Activated gamma-delta T cell treated with anti-CD3 and anti-CD28 coated beads, Interleukin-2, amount 50 U/mL, for 16 hours (primary cell): ENCODE results near the gene NUAK2.
"Not testable (repeated sequence)": the region's sequence is repeated elsewhere in the genome, so short reads cannot be mapped to it uniquely, and the experiment has no call there.

Source experiments
- DNase-seq: peaks from one replicate; pipeline ENCODE4 v3.0.0-alpha.2; 2020; ENCODE audit warnings: low read depth

Gene NUAK2

DNA sequence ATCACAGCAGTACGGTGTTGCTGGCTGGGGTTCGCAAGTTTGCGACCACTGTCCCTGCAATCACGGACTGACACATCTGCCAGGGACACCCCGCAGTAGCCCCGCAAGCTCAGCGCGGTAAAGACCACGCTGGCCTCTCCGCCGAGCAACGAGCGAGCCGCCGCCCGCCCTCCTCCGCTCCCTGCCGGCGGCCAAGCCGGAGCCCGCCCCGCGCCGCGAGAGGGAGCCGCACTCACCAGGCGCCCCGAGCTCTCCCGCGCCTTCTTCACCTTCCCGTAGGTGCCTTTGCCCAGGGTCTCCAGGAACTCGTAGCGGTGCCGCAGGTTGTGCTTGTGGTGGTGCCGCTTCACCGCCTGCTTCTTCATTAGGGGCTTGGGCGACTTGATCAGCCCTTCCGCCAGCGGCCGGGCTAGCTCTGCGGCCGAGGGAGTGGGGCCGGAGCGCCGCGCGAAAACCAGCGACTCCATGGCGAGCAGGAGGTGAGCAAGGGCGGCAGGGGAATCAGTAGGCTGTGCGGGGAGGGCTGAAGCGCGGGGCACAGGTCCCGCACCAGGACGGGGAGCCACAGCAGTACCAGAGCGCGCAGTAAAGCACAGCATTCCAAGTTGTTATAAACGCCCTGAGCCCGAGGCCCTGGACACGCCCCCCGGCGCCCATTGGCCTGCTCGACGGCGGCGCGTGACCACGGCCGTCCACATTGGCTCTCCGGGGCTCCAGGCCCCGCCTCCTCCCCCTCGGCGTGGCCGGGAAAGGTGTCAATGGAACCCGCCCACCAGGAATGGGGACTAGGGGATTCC, at the start of gene NUAK2:
TSS of gene NUAK2 (minus strand) at position 584 of the 797 bp plus-strand sequence. CDS start at position 467, 117 bp downstream.
- DNase-seq: peak; percentile 65

DNA sequence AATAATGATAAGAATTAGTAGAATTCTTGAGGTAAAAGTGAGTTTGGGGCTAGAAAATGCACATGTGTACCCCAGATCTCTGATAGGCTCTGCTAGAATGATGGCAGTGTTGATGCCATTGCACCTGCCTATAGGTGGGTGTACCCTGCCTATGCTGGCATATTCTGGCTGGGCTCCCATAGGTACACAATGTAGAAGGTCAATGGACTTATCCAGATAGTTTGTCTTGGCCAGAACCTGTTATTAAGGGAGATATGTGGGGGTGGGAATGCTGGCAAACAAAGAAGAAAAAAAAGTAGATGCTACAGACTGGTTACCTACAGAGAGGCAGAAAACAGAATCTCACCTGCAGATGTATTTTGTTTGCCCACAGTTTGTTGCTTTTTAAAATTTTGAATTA, 49.2 kb upstream of the NUAK2 start:
- no peak for DNase-seq

DNA sequence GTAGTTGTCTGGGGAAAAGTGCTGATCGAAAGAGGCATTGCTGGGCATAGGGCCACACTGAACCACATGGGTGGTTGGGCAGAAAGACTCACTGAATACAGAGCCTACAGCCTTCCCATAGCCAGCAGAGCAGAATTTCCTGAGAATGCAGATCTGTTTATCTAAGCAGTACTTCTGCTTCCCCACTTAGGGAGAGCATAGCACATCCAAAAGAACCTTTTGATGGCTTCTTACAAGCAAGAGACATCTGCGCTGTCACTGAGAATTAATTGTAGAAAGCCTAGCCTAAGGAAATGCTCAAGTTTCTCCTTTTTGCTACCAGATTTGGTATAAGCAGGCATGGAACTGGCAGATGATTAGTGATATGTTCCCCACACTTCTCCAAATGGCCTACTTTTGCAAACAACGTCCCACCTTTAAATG, 48.2 kb upstream of the NUAK2 start:
- no peak for DNase-seq

DNA sequence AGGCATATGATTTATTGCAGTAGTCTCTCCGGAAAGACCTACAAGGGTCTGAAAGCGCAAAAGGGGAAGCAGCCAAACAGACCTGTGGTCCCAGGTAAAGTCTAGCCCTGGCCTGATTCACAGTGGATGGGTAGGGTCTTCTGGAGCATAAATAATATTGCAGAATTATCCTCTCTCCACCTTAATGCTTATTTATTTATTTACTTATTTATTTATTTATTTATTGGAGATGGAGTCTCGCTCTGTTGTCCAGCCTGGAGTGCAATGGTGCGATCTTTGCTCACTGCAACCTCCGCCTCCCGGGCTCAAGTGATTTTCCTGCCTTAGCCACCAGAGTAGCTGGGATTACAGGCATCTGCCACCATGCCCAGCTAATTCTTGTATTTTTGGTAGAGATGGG, 46.9 kb upstream of the NUAK2 start:
- no peak for DNase-seq

DNA sequence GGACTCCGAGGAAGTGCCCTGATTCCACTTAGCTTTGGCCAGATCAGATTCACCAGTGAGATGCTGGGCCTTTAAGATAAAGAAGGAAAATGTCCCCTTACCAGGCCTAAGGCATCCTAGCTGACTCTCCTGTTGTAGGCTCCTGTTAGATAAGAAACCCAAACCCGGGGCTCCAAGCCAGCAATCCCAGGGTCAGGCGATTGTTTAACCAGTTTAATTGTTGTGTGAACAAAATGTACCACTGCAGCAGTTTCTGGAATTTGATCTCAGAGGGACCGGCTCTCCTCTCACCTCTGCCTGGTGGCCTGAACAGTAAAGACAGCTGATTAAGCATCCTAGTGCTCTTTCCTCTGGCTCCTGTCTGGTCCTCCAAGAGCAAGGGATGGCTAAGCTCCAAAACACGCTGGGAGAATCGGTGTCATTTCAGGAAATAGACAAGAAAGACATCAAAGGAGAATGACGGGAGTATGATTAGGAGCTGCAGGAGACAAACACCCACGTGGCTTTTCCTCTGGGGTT, 44.5 kb upstream of the NUAK2 start:
- DNase-seq: no peak

DNA sequence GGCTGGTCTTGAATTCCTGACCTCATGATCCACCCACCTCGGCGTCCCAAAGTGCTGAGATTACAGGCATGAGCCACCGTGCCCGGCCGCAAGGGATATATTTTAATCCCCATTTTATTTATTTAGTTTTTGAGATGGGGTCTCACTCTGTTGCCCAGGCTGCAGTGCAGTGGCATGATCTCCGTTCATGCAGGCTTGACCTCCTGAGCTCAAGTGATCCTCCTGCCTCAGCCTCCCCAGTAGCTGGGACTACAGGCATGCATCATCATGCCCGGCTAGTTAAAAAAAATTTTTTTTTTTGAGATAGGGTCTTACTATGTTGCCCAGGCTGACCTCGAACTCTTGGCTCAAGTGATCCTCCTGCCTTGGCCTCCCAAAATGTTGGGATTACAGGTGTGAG, 43.5 kb upstream of the NUAK2 start:
- DNase-seq: not testable (repeated sequence)

DNA sequence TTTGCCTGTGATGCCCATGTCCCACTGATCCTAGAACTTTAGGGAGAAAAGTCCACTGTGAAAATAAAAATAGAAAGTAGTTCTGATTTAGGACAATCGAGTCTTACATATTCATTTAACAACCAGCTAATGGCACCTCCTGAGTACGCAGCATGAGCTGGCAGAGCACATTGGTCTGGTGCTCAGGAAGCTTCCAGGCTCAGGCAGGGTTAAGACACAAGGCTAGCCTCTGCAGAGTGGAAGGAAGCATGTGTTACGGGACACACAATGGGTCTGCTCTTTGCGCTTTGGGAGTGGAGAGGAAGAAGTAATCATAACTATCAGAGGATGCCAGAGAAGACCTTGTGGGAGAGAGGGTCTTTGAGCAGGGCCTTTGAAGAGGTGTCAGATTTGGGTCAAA, 39.3 kb upstream of the NUAK2 start:
- no peak for DNase-seq

DNA sequence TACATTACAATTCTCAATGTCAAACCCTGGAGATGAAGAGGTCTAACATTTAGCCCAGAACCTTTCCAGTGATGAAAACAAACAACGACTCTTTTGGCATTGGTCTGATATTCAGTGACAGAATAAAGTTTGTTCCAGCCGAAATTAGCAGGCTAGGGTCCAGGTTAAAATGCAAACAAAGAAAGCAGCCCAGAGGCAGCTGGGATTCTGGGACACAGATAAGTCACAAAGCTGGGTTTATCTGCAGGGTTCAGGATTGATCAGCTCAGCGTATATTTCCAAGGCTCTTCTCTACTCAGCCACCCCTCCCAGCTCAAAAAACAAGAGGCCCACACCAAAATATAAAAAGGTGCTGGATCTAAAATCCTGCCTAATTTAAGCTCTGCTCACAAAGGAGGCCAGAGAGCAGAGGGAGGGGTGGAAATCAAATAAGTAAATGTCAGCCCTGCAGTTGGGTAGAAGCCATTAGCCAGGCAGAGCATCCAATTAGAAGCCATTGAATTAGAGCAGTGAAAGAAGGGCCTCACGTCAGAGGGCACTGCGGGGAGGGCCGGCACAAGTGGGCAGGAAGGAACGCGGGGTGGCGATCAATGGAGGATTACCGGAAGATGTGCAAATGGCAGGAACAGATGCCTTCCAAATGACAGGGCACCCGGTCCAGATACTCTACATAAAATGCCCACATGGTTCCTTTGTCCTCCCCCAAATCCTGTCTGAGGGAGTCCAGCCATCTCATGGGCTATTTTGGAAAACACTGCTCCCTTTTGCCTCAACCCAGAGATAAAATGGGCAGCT, 38.4 kb upstream of the NUAK2 start:
- no peak for DNase-seq

DNA sequence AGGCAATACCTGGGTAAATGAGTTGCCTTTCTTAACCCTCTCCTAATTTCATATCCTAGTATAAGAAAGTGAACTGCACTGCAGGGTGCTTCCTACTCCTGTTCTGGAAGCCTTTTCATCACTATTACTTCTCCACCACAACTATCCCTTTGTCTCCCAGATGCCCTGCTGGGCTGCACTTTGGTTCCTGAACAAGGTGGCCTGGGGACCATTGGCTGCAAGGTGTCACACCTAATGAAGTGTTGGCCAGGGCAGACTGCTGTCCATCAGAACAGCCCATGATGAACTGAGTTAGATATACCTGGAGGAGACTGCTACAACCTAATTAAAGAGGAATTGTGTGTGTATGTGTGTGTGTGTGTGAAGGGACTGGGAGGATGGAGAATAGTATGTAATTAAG, 37.0 kb upstream of the NUAK2 start:
- DNase-seq: no peak

DNA sequence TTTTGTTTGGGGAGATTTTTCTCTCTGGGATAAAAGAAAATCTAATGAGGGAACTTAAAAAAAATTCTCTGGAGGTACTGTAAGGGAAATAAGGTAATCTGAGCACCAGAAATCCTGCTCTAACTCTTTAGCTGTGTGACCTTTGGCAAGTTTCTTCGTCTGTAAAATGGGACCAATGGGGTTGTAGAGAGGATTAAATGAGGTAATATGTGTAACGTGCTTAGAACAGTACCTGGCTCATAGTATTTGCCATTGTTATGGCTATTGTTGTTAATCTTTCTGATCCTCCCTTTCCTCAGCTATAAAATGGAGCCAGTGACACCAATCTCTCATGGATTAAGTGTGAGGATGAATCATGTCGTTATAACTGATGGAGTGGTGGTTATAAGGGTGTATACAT, 36.0 kb upstream of the NUAK2 start:
- DNase-seq: no peak

DNA sequence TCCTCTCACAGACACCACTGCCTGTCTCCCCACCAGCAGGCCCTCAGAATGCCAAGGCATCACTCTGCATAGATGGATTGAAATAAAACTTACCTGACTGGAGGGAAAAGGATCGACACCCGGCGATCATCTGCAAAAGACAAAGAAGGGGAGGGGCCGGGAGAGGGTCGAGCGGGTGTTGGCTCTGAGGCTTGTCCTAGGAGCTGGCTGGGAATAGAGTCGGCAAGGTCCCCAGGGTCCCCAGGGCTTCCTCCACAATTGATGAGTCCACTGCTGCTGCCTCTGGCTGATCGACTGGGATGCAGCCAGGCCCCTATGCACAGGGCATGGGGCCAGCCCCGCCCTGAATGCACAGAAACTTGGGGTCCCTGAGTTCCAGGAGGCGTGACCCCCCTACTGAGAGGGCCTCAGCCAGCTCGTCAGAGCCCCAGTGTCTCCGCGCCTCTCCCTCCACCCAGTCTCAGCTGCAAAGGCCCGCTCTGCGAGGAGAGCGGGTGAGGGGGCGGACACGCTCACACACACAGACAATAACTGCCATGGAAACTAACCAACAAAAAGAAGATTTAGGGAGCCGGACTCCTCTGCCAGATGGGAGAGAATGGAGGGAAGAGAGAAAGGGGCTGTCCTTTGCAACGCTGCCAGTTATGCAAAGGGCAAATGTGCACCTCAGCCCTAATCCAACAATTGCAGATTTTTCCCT, 35.0 kb upstream of the NUAK2 start, which contains the start of gene KLHDC8A:
TSS of gene KLHDC8A (minus strand) at position 483 of the 700 bp plus-strand sequence. CDS start 13,318 bp downstream, outside the sequence.
- no peak for DNase-seq

DNA sequence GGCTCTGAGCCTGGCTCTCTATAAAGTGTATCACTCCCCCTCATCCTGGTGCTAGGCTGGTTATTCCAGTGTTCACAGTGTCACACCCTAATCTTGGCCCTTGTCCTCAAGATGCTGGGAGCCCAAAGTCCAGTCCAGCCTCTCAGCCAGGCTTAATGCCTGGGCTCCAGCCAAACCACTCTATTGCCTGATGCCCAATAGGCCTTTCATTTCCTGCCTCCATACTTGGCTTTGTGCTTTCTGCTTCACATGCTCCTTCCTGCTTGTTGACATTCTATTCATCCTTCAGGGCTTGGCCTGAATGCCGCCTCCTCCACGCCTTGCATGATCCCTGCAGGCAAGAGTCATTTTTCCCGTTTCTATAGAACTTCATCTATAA, 33.5 kb upstream of the NUAK2 start:
- DNase-seq: no peak

DNA sequence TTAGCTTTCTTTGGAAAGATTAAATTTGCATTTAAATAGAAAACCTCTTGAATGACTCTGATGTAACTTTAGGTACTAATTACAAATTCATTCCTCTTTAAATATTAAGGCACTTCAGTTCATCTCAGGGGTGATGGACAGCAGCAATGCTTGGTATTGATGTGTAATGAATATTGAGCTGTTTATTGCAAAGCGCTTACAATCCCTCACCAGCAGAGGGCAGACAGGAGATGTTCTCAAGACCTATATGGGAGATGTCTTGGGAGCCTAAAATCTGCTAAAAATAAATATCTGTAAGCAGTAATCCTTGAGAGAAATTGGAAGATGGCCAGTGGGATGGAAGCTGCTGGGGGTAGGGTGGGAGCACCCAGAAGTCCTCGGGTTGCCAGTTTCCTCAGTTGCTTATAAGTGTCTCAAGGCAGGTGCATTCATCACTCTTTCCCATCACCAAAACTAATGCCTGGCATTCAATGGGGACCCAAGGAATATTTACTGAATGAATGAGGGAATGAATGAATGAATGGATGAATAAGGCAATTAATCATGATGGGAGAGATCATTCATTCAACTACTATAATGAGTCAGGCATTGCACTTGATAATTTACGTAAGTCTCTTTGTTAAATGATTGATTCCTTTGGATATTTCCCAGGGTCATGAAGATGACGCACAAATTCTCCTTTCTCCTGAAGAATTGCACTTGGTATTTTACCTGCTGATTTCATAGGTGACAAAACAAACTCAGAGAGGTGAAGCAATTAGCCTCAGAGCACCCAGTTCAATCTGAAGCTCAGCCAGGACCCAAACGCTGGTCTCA, 32.9 kb upstream of the NUAK2 start:
- DNase-seq: peak; percentile 46

DNA sequence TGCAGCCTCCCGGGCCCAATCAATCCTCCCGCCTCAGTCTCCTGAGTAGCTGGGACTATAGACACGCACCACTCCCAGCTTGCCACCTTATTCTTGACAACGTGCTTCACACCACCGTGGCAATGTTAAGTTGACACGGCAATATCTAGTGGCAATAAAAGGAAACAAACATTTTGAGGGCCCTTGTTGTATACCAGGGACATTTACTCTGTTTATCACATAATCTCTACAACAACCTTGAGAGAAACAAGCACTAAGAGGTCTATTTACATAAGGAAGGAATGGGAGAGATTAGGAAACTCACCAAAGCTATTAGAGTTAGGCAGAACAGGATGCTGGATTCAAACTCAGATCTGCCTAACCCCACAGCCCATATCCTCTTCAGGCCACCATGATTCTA, 32.1 kb upstream of the NUAK2 start:
- DNase-seq: no peak

DNA sequence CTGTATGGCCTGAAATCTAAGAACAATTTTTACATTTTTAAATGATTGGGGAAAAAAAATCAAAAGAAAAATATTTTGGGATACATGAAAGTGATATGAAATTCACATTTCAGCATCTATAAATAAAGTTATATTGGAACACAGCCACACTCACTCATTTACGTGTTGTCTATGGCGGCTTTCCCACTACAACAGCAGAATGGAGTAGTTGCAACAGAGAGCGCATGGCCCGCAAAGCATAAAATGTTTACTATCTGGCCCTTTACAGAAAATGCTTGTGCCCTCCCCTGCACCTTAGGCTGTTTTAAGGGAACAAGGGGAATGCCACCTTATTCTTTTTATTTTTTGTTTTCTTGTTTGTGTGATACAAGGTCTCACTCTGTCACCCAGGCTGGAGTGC, 31.6 kb upstream of the NUAK2 start:
- no peak for DNase-seq

DNA sequence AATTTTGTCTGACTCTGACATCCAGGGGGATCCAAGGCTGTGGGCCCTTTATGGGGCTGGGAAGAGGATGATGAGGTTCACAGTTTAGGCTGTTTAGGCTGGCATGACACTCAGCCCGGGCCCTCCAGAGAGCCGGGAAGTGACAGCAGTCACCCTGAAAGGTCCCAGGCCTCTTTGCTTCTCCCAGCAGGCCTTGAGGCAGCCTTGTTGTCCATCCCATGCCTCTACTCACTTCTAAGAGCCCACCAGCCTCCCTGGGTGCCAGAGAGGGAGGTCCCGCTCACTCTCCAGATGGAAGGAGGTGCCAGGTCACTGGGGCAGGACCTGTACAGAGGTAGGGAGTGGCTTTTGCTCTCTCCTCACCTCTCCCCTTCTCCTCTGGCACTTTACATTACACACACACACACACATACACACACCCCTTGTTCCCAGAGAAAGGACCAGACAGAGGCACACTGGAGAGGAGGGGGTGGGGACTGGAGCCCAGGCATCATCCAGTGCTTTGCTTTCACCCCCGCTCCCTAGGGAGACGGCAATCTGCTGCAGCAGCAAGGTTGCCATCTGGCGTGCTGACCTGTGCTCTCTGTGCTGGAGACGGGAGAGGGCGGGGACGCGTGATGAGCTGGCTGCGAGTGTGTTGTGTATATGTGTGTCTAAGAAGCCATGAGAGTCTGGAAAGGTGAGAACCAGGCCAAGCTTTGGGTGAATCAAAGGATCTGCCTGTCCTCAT, 30.6 kb upstream of the NUAK2 start:
- DNase-seq: no peak

DNA sequence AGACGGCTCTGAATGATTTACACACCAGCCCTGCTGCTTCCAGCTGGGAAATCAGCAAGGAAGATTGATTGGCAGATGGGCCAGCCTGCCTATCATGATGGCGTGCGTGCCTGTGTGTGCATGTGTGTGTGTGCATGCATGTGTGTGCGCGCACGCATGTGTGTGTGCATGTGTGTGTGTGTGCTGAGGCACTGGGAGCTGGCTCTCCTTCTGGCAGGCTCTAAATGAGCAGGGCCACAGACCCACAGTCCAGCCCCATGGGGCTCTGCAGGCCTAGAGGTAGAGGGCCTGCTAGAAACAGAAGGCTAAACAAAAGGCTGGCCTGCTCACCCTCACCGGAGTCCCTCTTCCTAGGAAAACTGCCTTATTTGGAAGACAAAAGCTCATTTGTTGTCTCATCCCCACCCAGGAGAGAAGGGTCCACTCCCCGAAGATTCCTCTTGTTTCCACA, 29.2 kb upstream of the NUAK2 start:
- no peak for DNase-seq

DNA sequence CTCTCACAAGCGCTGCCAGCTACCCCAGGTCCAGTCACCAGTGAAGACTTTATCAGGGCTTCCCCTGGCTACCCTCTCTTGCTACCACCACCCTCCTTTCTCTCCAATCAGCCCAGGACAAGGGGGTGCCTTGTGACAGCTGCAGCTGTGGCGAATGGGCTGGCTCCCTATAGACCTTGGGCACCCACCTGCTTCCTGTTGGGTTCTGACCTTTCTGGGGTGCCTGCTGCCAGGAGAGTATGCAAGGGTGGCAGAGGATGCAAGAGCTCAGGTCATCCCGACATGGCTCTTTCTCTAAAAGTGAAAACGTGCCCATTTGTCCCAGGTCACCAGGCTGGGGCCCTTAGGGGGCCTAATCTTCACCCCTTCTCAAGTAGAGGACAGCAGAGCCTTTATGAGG, 28.6 kb upstream of the NUAK2 start:
- DNase-seq: no peak

DNA sequence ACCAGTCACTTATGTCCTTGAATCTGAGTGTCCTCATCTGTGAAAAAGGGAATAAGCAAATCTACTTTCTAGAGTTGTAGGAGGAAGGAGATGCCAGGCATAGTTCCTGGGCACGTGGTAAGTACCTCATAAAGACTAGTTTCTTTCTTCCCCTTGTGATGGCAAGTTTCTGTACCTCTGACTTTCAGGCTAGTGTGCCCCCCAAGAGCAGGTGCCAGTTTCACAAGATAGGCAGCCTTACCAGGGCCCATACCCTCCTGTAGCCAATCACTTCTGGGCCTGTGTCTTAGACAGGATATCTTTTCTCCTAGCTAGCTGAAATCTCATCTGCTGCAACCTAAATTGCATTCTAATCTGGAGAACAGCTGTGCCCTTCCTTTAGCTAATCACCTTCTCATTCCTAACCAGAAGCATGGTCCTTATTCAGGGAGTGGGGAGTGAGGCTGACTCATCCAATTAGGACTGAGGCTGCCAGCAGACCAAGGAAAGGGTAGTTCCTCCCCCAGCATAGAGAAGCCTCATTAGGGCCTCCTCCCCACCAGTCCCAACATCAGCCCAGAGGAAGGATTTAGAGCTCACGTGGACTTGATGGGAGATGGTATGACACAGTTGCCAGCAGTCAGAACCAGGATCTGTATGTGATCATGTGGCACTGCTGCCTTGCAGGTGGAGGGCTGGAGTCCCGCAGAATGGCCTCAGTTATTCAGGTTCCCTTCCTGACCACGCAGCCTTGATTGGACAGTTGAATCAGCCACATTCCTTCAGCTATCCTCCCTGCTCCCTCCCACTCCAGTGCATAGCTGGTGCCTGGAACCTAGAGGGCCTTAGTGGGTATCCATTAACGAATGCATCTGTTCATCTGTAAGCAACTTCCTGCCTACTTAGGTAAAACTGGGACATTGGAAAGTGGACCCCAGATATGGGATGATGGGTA, 27.3 kb upstream of the NUAK2 start:
- DNase-seq: no peak
